Stomach (tissue), 4 donors: Measurements from ENCODE around the gene BICD2.

Experiments
- POLR2A ChIP-seq, 4 donors: fragments of 450-650 bp; IDR thresholded peaks; one replicate each; pipeline ENCODE4 v1.6.1; 2016; ENCODE audit warnings: antibody characterized with exemption in 4 of 4, control low read depth in 2 of 4, mild to moderate bottlenecking in 1 of 4, moderate library complexity in 1 of 4
- POLR2AphosphoS5 ChIP-seq, 3 donors: sonication (generic); formaldehyde crosslinking; IDR thresholded peaks; one replicate each; pipeline ENCODE4 v1.6.1; 2016; ENCODE audit warnings: antibody characterized with exemption in 3 of 3

DNA sequence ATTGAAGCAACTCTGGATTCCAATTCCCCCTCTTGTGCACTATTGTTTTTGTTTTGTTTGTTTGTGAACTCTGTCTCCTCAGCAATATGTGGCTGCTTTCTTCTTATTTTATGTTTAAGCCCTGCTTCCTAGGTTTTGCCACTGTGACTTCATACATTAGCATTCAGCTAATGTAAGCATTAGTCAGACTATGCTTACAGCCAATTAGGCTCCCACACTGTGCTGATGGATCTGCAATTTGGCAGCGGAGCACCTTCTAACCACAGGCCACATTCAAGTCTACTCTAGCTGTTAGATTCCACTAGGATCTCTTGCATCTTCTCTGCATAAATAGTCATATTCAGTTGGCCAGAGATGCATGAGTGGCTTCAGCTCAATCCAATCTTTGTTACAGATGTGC is 9.6 kb upstream of the BICD2 start:
- TF ChIP-seq POLR2AphosphoS5 (IDR thresholded peaks at IDR 0.05) (no peak), POLR2A (IDR thresholded peaks at IDR 0.05) (no peak)
